Measurements from ENCODE around the gene MAB21L3.

- TF ChIP-seq, protein P1, sequence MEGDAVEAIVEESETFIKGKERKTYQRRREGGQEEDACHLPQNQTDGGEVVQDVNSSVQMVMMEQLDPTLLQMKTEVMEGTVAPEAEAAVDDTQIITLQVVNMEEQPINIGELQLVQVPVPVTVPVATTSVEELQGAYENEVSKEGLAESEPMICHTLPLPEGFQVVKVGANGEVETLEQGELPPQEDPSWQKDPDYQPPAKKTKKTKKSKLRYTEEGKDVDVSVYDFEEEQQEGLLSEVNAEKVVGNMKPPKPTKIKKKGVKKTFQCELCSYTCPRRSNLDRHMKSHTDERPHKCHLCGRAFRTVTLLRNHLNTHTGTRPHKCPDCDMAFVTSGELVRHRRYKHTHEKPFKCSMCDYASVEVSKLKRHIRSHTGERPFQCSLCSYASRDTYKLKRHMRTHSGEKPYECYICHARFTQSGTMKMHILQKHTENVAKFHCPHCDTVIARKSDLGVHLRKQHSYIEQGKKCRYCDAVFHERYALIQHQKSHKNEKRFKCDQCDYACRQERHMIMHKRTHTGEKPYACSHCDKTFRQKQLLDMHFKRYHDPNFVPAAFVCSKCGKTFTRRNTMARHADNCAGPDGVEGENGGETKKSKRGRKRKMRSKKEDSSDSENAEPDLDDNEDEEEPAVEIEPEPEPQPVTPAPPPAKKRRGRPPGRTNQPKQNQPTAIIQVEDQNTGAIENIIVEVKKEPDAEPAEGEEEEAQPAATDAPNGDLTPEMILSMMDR (IDR thresholded peaks at IDR 0.05), result no peak
- no peak for TF ChIP-seq POLR2A (IDR thresholded peaks at IDR 0.05)
Observed at GRCh38 chr1:116175611-116176010, 64.4 kb downstream of the MAB21L3 start.

Data from uterus (tissue), 2 donors.